GM21528 (cell line): Measurements from ENCODE around the gene TUBGCP4.

Source experiments
- ATAC-seq: cut with Tn5 transposase; IDR thresholded peaks from one replicate; pipeline ENCODE4 v1.9.1; 2021; ENCODE audit warnings: mild to moderate bottlenecking, moderate library complexity; ENCODE audit not compliant: unreplicated experiment, low FRiP score

The TUBGCP4 gene

GRCh38 chr15:43403616-43404015 lies 32.7 kb downstream of the TUBGCP4 start:
- ATAC-seq = no peak

- ATAC-seq = no peak
Observed at GRCh38 chr15:43404130-43404529, 33.2 kb downstream of the TUBGCP4 start.

GRCh38 chr15:43406189-43406588 lies 35.3 kb downstream of the TUBGCP4 start:
- no peak for ATAC-seq

- ATAC-seq = no peak
Observed at GRCh38 chr15:43406808-43407207, 35.9 kb downstream of the TUBGCP4 start.

GRCh38 chr15:43408789-43409188 lies 37.9 kb downstream of the TUBGCP4 start:
- no peak for ATAC-seq

GRCh38 chr15:43410572-43411214 lies 39.8 kb downstream of the TUBGCP4 start:
- ATAC-seq = no peak

- no peak for ATAC-seq
Observed at GRCh38 chr15:43412096-43412495, 41.2 kb downstream of the TUBGCP4 start.

- no peak for ATAC-seq
Observed at GRCh38 chr15:43414196-43414595, 43.3 kb downstream of the TUBGCP4 start.

- no peak for ATAC-seq
Observed at GRCh38 chr15:43420435-43420834, 49.5 kb downstream of the TUBGCP4 start.

GRCh38 chr15:43420876-43421275 lies 50.0 kb downstream of the TUBGCP4 start:
- ATAC-seq = no peak

- ATAC-seq = no peak
Observed at GRCh38 chr15:43423793-43424192, 52.9 kb downstream of the TUBGCP4 start.

- no peak for ATAC-seq
Observed at GRCh38 chr15:43429687-43430086, 58.8 kb downstream of the TUBGCP4 start.

GRCh38 chr15:43433165-43433564 lies 62.3 kb downstream of the TUBGCP4 start:
- no peak for ATAC-seq

- ATAC-seq = no peak
Observed at GRCh38 chr15:43433661-43434303, 62.9 kb downstream of the TUBGCP4 start.

- no peak for ATAC-seq
Observed at GRCh38 chr15:43434446-43434845, 63.5 kb downstream of the TUBGCP4 start.

GRCh38 chr15:43436395-43436794 lies 65.5 kb downstream of the TUBGCP4 start:
- no peak for ATAC-seq

GRCh38 chr15:43439268-43439667 lies 68.4 kb downstream of the TUBGCP4 start:
- no peak for ATAC-seq

GRCh38 chr15:43440721-43441281 lies 69.9 kb downstream of the TUBGCP4 start:
- no peak for ATAC-seq

- no peak for ATAC-seq
Observed at GRCh38 chr15:43441316-43441715, 70.4 kb downstream of the TUBGCP4 start.

GRCh38 chr15:43446344-43446743 lies 75.4 kb downstream of the TUBGCP4 start:
- no peak for ATAC-seq

- ATAC-seq = no peak
Observed at GRCh38 chr15:43449981-43450380, 79.1 kb downstream of the TUBGCP4 start.
